HG03457 (cell line): ENCODE results near the gene TRIM28.
A peak's percentile ranks its signal among the peaks of the same experiment; 100 is the strongest.

Source experiments
- ATAC-seq: cut with Tn5 transposase; IDR thresholded peaks from one replicate; pipeline ENCODE4 v1.9.1; 2021; ENCODE audit warnings: moderate number of reproducible peaks; ENCODE audit not compliant: unreplicated experiment

Gene TRIM28

DNA sequence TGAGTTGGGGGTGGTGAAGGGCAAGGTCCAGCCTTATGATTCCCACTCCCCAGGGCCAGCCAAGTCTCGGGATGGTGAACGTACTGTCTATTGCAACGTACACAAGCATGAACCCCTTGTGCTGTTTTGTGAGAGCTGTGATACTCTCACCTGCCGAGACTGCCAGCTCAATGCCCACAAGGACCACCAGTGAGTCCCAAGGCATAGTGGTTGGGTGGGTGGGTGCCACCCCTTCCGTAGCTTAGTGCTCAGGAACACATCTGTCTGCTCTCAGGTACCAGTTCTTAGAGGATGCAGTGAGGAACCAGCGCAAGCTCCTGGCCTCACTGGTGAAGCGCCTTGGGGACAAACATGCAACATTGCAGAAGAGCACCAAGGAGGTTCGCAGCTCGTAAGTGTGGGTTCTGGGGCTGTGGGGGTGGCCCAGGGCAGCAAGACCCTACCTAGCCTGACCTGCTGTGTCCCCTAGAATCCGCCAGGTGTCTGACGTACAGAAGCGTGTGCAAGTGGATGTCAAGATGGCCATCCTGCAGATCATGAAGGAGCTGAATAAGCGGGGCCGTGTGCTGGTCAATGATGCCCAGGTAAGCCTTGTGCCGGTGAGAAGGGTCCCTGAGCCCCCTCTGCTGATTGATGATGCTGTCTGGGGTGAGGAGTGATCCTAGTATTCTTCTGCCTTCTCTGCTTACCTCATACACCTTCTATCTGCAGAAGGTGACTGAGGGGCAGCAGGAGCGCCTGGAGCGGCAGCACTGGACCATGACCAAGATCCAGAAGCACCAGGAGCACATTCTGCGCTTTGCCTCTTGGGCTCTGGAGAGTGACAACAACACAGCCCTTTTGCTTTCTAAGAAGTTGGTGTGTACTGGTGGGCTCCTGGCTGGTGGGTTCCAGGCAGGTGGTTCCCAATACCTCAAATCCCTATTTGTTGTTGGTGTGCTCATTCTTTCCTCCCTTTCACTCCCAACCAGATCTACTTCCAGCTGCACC, 3.8 kb downstream of the TRIM28 start:
- no peak for ATAC-seq

DNA sequence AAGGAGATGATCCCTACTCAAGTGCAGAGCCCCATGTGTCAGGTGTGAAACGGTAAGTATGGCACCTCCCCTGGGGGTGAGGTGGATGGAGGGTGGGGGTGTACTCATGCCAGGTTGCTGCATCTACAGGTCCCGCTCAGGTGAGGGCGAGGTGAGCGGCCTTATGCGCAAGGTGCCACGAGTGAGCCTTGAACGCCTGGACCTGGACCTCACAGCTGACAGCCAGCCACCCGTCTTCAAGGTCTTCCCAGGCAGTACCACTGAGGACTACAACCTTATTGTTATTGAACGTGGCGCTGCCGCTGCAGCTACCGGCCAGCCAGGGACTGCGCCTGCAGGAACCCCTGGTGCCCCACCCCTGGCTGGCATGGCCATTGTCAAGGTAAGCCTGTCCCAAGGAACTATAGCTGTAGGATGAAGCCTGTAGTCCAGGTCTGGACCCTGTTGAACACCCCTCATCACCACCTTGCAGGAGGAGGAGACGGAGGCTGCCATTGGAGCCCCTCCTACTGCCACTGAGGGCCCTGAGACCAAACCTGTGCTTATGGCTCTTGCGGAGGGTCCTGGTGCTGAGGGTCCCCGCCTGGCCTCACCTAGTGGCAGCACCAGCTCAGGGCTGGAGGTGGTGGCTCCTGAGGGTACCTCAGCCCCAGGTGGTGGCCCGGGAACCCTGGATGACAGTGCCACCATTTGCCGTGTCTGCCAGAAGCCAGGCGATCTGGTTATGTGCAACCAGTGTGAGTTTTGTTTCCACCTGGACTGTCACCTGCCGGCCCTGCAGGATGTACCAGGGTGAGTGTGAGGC, 5.2 kb downstream of the TRIM28 start:
- no peak for ATAC-seq

DNA sequence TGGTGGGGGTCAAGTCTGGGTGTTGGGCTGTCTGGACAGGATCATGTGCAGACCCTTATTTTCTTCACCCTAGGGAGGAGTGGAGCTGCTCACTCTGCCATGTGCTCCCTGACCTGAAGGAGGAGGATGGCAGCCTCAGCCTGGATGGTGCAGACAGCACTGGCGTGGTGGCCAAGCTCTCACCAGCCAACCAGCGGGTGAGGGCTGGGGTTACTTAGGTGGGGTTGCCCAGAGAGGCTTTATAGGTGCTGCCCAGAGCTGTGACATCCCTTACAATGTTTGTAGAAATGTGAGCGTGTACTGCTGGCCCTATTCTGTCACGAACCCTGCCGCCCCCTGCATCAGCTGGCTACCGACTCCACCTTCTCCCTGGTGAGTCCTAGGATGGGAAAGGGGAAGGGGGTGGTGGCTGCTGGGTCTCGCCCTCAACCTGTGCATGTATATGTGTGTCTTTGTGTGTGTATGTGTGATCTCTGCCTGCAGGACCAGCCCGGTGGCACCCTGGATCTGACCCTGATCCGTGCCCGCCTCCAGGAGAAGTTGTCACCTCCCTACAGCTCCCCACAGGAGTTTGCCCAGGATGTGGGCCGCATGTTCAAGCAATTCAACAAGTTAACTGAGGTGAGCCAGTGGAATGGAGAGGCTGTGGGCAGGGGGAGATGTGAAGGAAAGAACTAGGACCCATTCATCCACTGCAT, 5.9 kb downstream of the TRIM28 start:
- no peak for ATAC-seq

DNA sequence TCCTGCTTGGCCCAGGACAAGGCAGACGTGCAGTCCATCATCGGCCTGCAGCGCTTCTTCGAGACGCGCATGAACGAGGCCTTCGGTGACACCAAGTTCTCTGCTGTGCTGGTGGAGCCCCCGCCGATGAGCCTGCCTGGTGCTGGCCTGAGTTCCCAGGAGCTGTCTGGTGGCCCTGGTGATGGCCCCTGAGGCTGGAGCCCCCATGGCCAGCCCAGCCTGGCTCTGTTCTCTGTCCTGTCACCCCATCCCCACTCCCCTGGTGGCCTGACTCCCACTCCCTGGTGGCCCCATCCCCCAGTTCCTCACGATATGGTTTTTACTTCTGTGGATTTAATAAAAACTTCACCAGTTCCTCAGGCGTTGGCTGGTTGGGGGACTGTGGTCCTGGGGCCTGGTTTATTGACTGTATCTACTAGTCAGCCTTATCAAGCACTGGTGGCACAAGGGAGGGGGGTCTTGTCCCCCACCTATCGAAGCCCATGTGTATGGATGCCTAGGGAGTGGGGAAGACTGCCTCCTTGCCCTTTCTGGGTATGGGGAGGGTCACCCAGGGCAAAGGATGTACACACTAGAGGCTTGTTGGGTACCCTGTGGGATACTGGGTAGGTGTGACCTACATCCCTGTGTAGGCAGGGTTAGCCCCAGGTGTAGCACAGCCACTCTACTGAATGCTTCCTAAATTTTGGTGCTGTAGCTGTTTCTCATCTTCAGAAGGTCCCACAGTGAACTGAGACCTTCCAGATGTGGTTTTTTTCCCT, 6.7 kb downstream of the TRIM28 start:
- no peak for ATAC-seq

DNA sequence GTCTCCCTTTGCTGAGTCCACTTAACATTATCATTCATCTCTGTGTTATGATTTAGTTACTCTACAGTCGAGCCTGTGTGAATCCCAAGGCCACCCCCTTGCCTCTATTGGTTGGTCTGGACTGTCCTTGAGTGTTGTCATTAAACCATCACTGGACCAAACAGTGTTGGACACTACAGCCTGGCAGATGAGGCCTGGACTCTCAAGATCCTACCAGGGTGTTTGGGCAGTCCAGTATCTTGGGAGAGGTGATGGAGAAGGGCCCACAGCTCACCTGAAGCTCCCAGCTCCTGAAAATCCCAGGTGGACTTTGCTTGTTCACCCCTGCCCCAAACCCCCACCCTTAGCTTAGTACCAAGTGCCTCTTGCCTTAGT, 7.2 kb downstream of the TRIM28 start:
- no peak for ATAC-seq

DNA sequence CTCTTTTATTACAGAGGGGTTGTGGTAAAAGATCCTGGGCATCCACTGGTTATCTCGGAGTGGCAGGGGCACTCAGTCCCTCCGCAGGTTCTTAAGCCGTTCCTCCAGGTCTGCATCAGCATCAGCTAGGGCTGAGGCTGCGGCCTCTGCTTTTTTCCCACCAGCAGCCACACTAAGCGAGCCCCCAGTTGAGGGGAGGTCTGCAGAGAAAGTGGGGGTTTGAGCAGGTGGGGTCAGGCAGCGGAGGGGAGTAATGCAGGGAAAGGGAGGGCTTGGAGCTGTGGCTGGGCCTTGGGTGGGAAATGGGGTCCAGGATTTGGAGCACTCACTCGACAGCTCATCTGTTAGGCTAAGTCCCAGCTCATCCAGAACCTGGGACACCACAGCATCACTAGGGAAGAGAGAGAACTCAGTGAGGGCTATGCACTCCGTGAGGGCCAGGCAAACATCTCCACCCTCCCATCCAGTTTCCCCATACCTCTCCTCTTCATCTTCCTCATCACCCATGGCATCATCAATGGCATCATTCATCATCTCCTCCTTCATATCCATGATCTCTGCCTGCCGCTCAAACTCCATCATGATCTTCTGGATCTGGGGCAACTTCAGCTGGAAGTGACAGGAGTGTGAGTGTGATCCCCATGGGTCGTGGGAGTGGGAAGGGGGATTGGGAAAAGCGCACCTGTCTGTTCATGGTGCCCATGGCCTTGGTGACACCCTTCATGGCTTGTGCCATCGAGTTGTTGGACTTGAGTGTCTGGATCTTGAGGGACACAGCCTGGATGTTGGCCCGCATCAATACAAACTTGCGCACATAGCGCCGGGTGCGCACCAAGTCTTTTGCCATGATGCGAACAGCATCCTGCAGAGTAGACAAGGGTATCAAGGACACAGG, 8.0 kb downstream of the TRIM28 start:
- no peak for ATAC-seq

DNA sequence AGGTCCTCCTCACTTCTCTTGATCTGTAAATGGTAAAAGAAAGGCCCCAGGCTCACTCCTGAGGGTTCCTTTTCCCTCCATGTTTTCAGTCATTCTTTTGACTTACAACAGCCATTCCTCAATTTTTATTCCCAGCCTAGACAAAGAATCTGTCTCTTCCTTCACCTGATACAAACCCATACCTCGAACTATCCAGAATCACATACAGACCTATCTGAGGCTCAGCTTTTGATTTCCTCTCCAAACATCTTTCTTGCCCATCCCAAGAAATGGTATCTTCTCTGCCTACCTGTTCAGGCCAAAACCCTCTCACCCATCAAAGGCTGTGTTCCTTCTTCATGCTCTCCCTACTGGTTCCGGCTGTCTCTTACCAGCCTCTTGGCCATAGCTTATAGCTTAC, 8.8 kb downstream of the TRIM28 start:
- no peak for ATAC-seq

DNA sequence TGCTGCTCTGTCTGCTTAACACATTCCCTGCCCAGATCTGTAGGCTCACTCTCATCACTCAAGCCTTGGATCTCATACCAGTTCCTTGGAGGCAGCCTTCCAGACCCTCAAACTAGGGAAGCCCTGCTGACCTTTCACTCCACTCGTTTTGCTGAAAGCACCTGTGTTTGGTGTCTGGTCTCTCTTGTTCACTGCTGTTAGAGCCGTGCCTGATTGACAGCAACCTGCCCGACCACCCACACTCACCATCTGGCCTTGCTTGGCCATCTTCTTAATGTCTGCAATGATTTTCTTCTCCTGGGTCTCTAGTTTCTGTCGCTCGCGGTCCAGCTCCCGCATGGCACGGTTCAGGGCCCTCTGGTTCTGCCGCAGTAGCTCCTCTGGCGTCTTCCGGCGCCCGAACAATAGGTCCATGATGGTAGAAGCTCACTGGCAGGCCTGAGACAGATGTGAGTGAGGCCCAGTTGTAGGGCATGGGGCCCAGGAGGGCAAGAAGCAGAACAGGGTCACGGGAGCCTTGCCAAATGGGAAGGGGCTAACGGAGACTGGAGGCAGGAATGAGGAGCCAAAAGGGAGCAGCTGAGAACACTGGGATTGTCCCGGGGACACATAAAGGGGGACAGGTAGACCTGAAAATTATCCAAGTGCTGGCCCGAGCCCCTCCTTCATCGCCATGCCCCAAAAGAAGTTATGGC, 10.1 kb downstream of the TRIM28 start:
- ATAC-seq, result no peak

DNA sequence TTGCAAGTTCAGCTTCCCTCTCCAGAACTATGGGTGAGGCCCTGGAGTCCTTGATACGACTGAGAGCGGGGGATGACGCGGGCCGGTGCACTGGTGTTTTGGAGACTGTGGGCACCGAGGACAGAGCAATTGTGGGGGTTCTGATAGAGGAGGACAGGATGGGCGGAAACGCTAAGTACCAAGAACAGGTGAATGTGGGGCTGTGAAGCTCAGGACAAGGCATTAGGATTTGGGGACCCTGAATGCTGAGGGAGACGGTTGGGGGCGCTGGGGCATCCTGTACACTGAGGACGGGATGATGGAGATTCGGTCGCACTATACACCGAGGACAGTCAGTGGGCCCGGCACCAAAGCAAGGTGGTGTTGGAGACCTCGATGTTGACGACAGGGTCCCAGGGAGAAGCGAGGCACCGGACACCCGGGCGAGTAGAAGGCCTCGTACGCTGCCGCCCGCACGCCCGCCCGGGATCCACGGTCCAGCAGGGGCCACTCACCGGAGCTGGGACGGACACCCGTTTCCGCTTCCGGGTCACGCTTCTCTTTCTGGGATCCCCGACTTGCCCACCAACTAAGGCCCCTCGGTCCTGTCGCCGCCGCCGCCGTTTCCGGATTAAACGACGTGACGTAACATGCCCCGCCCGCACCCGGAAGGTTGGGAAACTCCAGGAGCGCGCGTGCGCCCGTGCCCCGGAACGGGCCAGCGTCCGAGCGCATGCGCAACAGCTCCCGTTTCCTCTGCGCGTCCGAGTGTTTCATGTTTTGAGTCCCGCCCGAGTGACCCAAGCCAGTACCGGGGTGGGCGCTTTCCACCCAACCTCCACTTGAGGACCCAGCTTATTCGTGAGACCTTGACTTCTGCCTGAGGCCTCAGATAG, 10.9 kb downstream of the TRIM28 start, which contains the start of gene CHMP2A:
Gene CHMP2A (minus strand): TSS at position 612 of the 875 bp plus-strand sequence. CDS start 893 bp downstream, outside the sequence.
- no peak for ATAC-seq

DNA sequence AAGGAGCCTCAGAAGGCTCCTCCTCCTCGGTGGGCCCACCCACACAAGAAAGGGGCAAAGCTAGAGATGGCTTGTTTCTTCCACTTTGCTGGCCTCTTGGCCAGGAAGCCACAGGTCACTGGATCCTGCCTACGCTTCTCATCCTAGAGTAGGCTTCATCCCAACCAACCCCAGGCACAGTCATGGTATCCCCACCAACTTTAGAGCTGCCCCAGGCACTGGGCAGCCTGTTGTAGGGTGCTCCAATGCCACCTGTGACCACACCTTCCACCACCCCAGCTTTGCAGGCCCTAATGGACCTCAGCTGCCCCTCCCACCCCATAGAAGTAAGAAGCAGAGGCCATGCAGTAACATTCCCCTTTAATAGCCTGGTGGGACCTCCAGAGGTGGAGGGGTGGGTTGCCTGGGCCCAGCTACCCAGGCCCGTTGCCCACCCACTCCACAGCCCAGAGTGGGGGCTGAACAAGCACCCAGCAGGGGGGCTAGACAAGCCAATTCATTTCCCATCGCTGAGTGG, 11.6 kb downstream of the TRIM28 start:
- no peak for ATAC-seq

DNA sequence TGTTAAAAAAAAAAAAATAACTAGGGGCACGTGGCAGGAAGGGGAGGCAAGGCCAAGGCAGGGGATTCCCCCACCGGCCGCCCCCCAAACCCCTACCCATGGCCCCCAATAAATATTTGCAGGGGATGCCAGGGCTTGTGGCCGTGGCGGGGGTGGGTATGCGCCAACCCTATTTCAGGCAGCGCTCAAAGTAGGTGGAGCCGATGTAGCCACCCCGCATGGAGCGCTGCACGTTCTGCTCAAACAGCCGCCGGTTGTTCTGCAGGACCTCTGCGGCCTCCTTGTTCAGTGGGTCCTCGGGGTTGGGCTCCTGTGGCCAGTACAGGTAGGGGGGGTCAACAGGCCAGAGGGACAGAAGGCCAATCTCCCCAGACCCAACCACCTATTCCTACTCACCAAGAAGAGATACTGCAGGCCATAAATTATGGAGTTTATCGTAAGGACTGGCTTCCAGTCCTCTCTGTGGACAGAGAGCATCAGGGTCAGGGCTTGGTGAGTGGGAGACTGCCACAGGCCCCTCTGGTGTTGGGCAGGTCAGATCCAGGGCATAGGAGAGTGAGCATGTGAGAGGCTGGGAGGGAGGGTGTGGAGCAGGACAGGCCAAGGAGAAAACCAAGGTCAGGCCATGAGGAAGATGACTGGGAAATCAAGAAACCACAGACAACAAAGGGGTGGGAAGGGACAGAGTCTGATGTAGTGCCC, 12.2 kb downstream of the TRIM28 start:
- no peak for ATAC-seq

DNA sequence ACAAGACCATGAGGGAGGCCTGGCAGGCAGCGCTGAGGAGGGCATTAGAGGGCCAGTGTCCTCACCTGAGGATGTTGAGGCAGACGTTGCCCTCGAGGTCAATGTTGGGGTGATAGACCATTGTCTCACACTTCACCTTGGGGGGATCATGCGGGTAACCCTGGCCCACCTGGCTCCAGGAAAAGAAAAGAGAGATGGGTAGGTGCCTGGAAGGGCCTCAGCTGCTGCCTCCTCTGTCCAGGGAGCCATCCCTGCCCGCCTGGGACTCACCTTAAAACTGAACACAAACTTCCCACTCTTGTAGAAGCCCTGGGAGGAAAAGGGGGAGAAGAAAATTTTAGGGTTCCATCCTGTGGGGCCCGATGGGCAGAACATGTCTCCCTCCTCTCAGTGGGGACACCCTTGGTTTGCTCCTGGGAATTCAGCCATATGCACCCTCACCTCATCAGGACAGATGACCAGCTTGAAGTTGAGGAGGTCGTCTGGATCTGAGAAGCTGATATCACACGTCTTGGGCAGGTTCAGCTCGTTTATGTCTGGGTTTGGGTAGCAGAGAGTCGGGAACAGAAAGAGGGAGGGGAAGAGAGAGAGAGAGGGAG, 12.9 kb downstream of the TRIM28 start:
- ATAC-seq, result no peak

DNA sequence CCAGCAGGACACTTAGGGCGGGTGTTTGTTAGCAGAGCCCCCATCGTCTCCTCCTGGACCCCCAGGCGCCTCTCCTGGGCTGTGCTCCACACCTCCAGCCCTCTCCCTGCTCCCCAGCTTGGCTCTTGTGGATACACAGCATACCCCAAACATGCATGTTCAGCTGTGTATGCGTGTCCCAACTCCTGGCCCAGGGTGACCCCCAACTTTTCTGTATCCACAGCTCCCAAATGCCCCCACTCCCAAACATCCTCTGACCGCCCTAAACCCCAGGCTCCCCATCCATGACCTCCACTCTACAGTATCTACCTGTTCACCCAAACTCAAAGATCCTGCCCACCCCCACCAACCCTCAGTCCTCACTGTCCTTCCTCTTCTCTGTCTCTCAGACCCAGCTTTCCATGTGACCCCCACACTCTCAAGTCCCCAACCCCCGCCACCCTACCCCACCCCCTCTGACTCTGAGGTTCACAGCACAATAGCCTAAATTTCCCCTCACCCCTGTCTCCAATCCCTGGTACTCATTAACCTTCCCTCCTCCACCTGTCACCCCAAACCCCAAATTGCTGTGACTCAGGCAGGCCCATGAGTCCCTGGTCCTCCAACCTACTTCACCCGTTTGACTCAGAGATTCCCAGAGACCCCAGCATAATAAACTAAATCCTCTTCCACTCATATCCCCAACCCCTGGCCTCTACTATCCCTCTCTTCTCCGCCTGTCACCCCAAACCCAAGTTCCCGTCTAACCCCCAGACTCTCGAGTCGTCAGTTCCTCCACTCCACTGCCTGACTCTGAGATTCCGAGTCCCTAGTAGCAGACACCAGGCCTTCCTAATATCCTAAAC, 13.6 kb downstream of the TRIM28 start:
- no peak for ATAC-seq

DNA sequence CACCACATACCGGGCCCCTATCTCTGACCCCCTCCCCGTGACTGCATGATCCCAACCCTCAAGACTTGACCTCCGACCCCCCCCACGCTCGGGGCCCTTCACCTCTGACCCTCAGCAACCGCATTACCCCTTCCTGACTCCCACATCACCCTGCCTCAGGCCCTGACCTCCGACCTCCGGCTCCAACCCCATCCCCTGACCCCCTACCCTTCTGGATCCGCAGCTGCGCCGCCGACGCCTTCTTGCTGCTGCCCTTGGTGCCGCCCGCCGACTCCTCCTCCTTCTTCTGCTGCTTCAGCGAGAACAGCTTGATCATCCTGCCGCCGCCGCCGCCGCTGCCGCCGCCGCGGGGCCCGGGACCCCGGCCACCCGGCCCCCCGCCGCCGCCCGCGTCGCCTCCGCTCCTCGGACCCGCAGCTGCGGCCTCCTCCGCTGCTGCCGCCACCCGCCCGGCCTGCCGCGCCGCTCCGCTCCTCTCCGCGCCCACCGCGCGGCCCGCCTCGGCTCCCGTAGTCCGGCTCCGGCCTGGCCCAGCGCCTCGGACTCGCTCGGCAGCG, 14.3 kb downstream of the TRIM28 start, which contains the start of gene UBE2M:
Gene UBE2M (minus strand): TSS at position 546 of the 557 bp plus-strand sequence. CDS start 230 bp downstream, at position 316.
- peak; percentile 2 for ATAC-seq

DNA sequence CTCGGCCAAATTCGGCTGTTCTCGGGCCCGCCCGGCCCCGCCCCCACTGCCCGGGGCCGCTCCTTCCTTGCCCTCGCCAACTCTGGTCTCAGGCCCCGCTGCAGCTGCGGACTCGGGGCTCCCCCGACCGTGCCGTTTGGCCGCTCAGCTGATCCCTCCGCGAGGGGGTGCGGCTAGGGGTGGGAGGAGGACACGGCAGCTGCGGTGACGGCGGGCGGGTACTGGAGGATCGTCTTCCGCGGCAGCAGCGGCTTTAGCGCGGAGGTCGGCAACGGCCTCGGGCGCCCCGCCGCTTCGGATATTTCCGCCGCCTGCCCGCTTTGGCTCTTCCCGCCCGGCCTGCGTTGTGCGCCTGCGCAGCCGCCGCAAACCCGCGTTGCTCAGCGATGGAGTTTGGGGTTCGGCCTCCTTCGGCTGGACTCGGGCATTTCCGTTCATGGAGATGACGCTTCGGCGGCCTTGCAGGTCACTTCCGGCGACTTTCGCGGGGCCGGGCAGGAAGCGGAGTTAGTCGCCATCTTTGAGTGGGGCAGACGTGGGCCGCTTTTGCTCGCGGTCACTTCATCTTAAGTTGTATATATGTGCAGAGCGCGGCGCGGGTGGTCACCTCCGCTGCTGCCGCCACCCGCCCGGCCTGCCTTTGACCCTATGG, 14.9 kb downstream of the TRIM28 start:
- ATAC-seq, result peak; percentile 45
